ENCODE results near the gene CCDC92B. TPM values are rescaled to one million over a fixed set of nuclear protein-coding genes. Genes with fewer than 3 reads are reported as not detected.

The CCDC92B gene
- total and polyA plus RNA-seq, 10 of the 15 experiments (the other 5 are each of a cell fraction or from before 2014, with no cell fraction given): not detected

GRCh38 chr17:2797637-2798036, 48.2 kb upstream of the CCDC92B start (continued):
- TF ChIP-seq, protein P1, sequence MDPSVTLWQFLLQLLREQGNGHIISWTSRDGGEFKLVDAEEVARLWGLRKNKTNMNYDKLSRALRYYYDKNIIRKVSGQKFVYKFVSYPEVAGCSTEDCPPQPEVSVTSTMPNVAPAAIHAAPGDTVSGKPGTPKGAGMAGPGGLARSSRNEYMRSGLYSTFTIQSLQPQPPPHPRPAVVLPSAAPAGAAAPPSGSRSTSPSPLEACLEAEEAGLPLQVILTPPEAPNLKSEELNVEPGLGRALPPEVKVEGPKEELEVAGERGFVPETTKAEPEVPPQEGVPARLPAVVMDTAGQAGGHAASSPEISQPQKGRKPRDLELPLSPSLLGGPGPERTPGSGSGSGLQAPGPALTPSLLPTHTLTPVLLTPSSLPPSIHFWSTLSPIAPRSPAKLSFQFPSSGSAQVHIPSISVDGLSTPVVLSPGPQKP (IDR thresholded peaks at IDR 0.05; ENCODE audit: low read depth, low read length): no peak
- no peak for TF ChIP-seq POLR2AphosphoS5 (IDR thresholded peaks at IDR 0.05; ENCODE audit: low read length)

- no TSS peak for BruUV-seq (replicated peaks)
Observed at GRCh38 chr17:2797226-2797625, 47.8 kb upstream of the CCDC92B start.

More at GRCh38 chr17:2797226-2797625, 47.8 kb upstream of the CCDC92B start:
- ChIA-PET CTCF (no interaction called here), SMC1A (ENCODE audit: uncharacterized antibody, unreplicated experiment) (no interaction called here), RAD21 (ENCODE audit: unreplicated experiment) (no interaction called here), POLR2A (no interaction called here)
- no peak overlapping the region for H3K4me3 ChIP-seq
- intact Hi-C loops (cut with micrococcal nuclease; ENCODE audit: unreplicated experiment): no loop called here
- H3K9me3 ChIP-seq (replicated peaks; ENCODE audit: control insufficient read depth, insufficient read depth, low read length): no peaks in the 10 kb centered on the region
- 9% methylated on average over 15 of the region's 15 CpGs for WGBS (ENCODE audit: insufficient coverage, insufficient replicate concordance, low lambda C conversion rate, missing lambda C conversion rate)
- H3K27ac ChIP-seq (ENCODE audit: control insufficient read depth, insufficient read depth): no peak overlapping the region
- no peaks in the 10 kb centered on the region for H3K79me2 ChIP-seq (ENCODE audit: control insufficient read depth, insufficient read depth, low read length)
- DNase-seq (ENCODE audit: low read depth, low spot score) (no peak), ATAC-seq (no peak), FAIRE-seq (no peak)
- no peak overlapping the region for H2AFZ ChIP-seq (ENCODE audit: control insufficient read depth, low read depth, low read length)
- H3K36me3 ChIP-seq (ENCODE audit: control insufficient read depth in 2 of 2, insufficient read depth in 2 of 2, low read length in 1 of 2): no peaks in the 10 kb centered on the region
- in situ Hi-C loops (cut with MboI): no loop called here
- no peak overlapping the region for H3K4me2 ChIP-seq (ENCODE audit: control insufficient read depth, insufficient read depth)
- no peak overlapping the region for H3K9ac ChIP-seq (ENCODE audit: control insufficient read depth, insufficient read depth, low read length)
- H3K4me1 ChIP-seq (ENCODE audit: control insufficient read depth, insufficient read depth, low read length): peaks cover 16% of the 10 kb centered on the region
- H3K27me3 ChIP-seq (replicated peaks in 1 of 2; ENCODE audit: control insufficient read depth in 2 of 2, insufficient read depth in 2 of 2, low read length in 1 of 2): peaks cover 0 to 3% of the 10 kb centered on the region in 2 experiments; a peak in 1 of 4 replicates
- H4K20me1 ChIP-seq (ENCODE audit: control insufficient read depth, insufficient read depth): no peaks in the 10 kb centered on the region
- no peak for TF ChIP-seq PML (IDR thresholded peaks at IDR 0.05; ENCODE audit: low read length)
- TF ChIP-seq ZNF207 (IDR thresholded peaks at IDR 0.05; ENCODE audit: borderline replicate concordance): no peak
- no peak for TF ChIP-seq ESRRA (IDR thresholded peaks at IDR 0.05; ENCODE audit: low read length)
- TF ChIP-seq MEF2B (IDR thresholded peaks at IDR 0.05; ENCODE audit: partially characterized antibody, poor library complexity, severe bottlenecking): no peak
- TF ChIP-seq POU2F2 (IDR thresholded peaks at IDR 0.05; ENCODE audit: borderline replicate concordance, low read depth, low read length): no peak
- TF ChIP-seq LARP7 (IDR thresholded peaks at IDR 0.05): no peak
- no peak for TF ChIP-seq ATF3 (IDR thresholded peaks at IDR 0.05; ENCODE audit: borderline replicate concordance, extremely low read depth, low read depth, low read length)
- no peak for TF ChIP-seq ZBED1 (IDR thresholded peaks at IDR 0.05; ENCODE audit: borderline replicate concordance)
- no peak for TF ChIP-seq JUNB (IDR thresholded peaks at IDR 0.05)
- no peak for TF ChIP-seq CREM (IDR thresholded peaks at IDR 0.05; ENCODE audit: low read depth)
- TF ChIP-seq RCOR1 (conservative IDR thresholded peaks at IDR 0.05; ENCODE audit: low read depth, low read length): no peak
- TF ChIP-seq TCF7 (IDR thresholded peaks at IDR 0.05; ENCODE audit: borderline replicate concordance): no peak
- no peak for TF ChIP-seq MYB (IDR thresholded peaks at IDR 0.05; ENCODE audit: borderline replicate concordance, low read depth, low read length)
- TF ChIP-seq BCL11A (IDR thresholded peaks at IDR 0.05; ENCODE audit: low read depth, low read length): no peak
- TF ChIP-seq ZZZ3 (IDR thresholded peaks at IDR 0.05; ENCODE audit: control insufficient read depth, insufficient read length, low read depth): no peak
- TF ChIP-seq BMI1 (IDR thresholded peaks at IDR 0.05; ENCODE audit: borderline replicate concordance): no peak

Measured in GM12878 (cell line).